ENCODE measurements around the gene SDF4. TPM values are rescaled to one million over a fixed set of nuclear protein-coding genes. Genes with fewer than 3 reads are reported as not detected.
A peak's percentile ranks its signal among the peaks of the same experiment; 100 is the strongest.

SDF4 gene
- total RNA-seq, 1 experiment from 2014 or later: 82.0 TPM

GRCh38 chr1:1213345-1214265 lies 18.2 kb downstream of the SDF4 start, which contains the start of gene TNFRSF4:
TNFRSF4 (minus strand) TSS chr1:1214153; CDS start chr1:1214127, 26 bp downstream.
- Histone ChIP-seq H3K56ac (ENCODE audit: insufficient read length, low read depth, low read length) (no peak within 1 kb of the TSS), H2BK20ac (ENCODE audit: low read depth, low read length, poor library complexity, severe bottlenecking) (no peak within 1 kb of the TSS), H3K9me3 (ENCODE audit: control insufficient read depth, low read depth, low read length) (no peaks in the 10 kb centered on the region), H4K20me1 (ENCODE audit: control insufficient read depth, insufficient read depth, insufficient read length) (no peaks in the 10 kb centered on the region), H3T11ph (ENCODE audit: low read length) (no peak within 1 kb of the TSS), H2BK120ac (ENCODE audit: low read depth, low read length, poor library complexity, severe bottlenecking) (no peak within 1 kb of the TSS), H3K4me2 (ENCODE audit: insufficient read depth, insufficient read length, low read length) (no peak within 1 kb of the TSS), H2BK15ac (ENCODE audit: low read depth, low read length) (peak within 1 kb of the TSS; percentile 54; the same call in 1 of the 2 replicates), H2BK5ac (ENCODE audit: insufficient read length, low read length) (no peak within 1 kb of the TSS), H4K91ac (ENCODE audit: insufficient read length, low read depth, low read length) (no peak within 1 kb of the TSS), H3K4me1 (ENCODE audit: insufficient read depth, low read length) (no peaks in the 10 kb centered on the region), H2BK12ac (ENCODE audit: insufficient read length, low read depth, low read length) (no peak within 1 kb of the TSS), H3K4ac (ENCODE audit: low read depth, low read length) (no peak within 1 kb of the TSS), H3K27ac (ENCODE audit: insufficient read length, low read depth, low read length) (no peak within 1 kb of the TSS), H3K9ac (ENCODE audit: extremely low read depth, insufficient read length, low read length) (no peak within 1 kb of the TSS), H2AFZ (ENCODE audit: low read length) (no peak within 1 kb of the TSS), H3K18ac (ENCODE audit: insufficient read length, low read depth, low read length) (no peak within 1 kb of the TSS), H4K8ac (replicated peaks; ENCODE audit: insufficient read length, low read depth, low read length) (no peak within 1 kb of the TSS), H3K14ac (ENCODE audit: insufficient read depth, low read length) (no peak within 1 kb of the TSS; the same call in 1 of the 2 replicates), H4K5ac (ENCODE audit: insufficient read length, low read depth, low read length) (no peak within 1 kb of the TSS), H3K79me1 (ENCODE audit: insufficient read depth, low read depth, low read length, poor library complexity, severe bottlenecking) (no peaks in the 10 kb centered on the region), H3K23me2 (ENCODE audit: insufficient read length, low read depth, low read length, poor library complexity, severe bottlenecking) (no peaks in the 10 kb centered on the region), H2AK5ac (ENCODE audit: insufficient read length, low read length) (no peak within 1 kb of the TSS), H3K23ac (ENCODE audit: insufficient read length, low read depth, low read length) (no peak within 1 kb of the TSS), H3K79me2 (ENCODE audit: insufficient read depth, low read length) (no peaks in the 10 kb centered on the region), H3K27me3 (ENCODE audit: insufficient read depth, low read length) (no peaks in the 10 kb centered on the region)
- H3K27me3 Mint-ChIP-seq (ENCODE audit: low read depth): peaks cover 2% of the 10 kb centered on the region
- DNase-seq: no peak
- no peak for TF ChIP-seq CTCF (conservative IDR thresholded peaks at IDR 0.05)
- peaks cover 0 to 4% of the 10 kb centered on the region in 2 experiments; a peak in 1 of 4 replicates for H3K4me1 Mint-ChIP-seq
- no peaks in the 10 kb centered on the region for H3K9me3 Mint-ChIP-seq
- no CpG with 5 or more reads among the region's 56 CpGs for WGBS (ENCODE audit: extremely low coverage, insufficient read length, low lambda C conversion rate)
- H3K36me3 Mint-ChIP-seq (ENCODE audit: insufficient read depth in 1 of 3, low read depth in 3 of 3): peaks cover 5 to 18% (median 18%) of the 10 kb centered on the region in 3 experiments; a peak in 6 of 7 replicates
- H3K4me3 Mint-ChIP-seq: no peak within 1 kb of the TSS
- H3K27ac Mint-ChIP-seq: peak within 1 kb of the TSS in 1 of 3 experiments; percentile 80; a peak in 1 of 7 replicates

Measured in H9 (cell line).